ENCODE measurements around the gene SLC9A4. TPM values are rescaled to one million over a fixed set of nuclear protein-coding genes. Genes with fewer than 3 reads are reported as not detected.
A peak's percentile ranks its signal among the peaks of the same experiment; 100 is the strongest.

The SLC9A4 gene
- total RNA-seq, 2 donors from 2014 or later, result not detected

DNA sequence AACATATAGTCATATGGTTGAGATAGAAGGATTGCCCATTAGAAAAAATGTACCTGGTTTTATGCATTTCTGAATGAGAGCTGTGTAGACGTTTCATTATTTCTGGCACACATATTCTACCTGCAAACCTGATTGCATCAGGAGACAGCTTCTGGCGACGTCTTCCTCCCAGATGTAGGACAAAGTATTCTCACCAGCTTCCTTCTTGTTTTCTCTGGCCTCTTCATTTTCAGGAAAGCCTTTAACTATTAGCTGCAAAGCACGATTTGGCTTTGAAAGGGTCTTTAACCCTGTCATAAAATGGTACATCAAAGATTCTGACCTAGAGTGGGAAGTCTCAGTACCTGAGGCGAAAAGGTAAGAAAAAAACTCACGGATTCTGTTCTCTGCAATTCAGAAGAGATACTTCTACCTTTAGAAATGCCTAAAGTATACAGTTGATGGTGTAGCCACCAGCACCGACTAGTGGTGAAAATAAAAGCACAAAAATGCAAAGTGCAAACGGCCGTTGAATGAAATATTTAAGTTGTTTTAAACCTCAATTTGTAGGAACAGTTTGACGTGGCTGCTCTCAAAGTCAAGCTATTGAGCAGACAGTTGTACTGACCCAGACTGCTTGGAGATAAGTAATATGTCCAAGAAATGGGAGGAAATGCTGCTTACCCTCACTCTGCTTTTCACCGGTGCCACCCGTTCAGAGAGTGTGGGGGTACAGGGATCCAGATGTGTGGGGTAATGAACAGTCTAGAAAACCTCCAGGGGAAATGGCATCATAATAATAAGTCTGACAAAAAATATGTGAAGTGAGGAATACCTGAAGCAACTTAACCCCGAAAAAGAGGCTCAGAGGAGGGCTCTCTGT, 29.8 kb upstream of the SLC9A4 start:
- Histone ChIP-seq H3K27me3 (no peaks in the 10 kb centered on the region), H3K36me3 (no peaks in the 10 kb centered on the region), H3K4me1 (no peaks in the 10 kb centered on the region), H3K9me3 (no peaks in the 10 kb centered on the region), H3K4me3 (no peak overlapping the region), H3K27ac (no peak overlapping the region)
- TF ChIP-seq, protein P1, sequence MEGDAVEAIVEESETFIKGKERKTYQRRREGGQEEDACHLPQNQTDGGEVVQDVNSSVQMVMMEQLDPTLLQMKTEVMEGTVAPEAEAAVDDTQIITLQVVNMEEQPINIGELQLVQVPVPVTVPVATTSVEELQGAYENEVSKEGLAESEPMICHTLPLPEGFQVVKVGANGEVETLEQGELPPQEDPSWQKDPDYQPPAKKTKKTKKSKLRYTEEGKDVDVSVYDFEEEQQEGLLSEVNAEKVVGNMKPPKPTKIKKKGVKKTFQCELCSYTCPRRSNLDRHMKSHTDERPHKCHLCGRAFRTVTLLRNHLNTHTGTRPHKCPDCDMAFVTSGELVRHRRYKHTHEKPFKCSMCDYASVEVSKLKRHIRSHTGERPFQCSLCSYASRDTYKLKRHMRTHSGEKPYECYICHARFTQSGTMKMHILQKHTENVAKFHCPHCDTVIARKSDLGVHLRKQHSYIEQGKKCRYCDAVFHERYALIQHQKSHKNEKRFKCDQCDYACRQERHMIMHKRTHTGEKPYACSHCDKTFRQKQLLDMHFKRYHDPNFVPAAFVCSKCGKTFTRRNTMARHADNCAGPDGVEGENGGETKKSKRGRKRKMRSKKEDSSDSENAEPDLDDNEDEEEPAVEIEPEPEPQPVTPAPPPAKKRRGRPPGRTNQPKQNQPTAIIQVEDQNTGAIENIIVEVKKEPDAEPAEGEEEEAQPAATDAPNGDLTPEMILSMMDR (IDR thresholded peaks at IDR 0.05), result peak; percentile 23 to 75
- DNase-seq (ENCODE audit: low spot score), result no peak

DNA sequence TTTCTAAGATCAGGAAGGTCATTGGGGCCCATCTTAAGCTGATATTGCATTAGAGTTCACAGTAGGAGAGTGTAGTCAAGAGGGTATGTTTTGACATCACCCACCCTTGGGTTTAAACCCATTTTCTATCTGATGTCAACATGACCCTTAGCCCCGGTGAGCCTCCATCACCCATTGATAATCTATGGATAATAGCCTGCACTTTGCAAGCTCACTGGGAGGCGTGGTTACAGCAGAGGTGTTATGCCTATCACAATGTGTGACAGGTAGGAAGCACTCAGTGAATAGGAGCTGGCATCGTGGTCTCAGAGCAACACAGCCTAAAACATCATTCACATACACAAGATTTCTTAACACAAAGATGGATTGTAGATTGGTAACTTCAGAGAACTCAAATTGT, 28.8 kb upstream of the SLC9A4 start:
- H3K27me3 ChIP-seq, result no peaks in the 10 kb centered on the region
- TF ChIP-seq, protein P1 (IDR thresholded peaks at IDR 0.05), result no peak
- no peak overlapping the region for H3K27ac ChIP-seq
- DNase-seq (ENCODE audit: low spot score), result no peak
- H3K4me1 ChIP-seq, result no peaks in the 10 kb centered on the region
- no peaks in the 10 kb centered on the region for H3K9me3 ChIP-seq
- H3K4me3 ChIP-seq, result no peak overlapping the region
- H3K36me3 ChIP-seq, result no peaks in the 10 kb centered on the region

DNA sequence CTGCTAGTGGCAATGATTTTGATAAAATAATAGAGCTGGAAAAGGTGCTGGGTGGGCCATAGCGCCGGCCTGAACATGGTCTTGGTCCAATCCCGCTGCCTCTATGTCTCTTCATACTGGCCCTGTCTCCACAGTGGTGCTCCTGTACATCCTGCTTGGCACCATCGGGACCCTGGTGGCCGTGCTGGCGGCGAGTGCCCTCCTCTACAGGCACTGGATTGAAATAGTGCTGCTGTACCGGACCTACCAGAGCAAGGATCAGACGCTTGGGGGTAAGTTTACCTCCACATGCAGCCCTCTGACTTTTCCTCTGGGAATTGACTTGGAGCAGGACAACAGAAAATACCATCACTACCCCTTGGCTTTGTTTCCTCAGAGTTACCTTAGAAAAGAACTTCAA, 26.1 kb upstream of the SLC9A4 start:
- Histone ChIP-seq H3K36me3 (no peaks in the 10 kb centered on the region), H3K27me3 (no peaks in the 10 kb centered on the region), H3K4me3 (no peak overlapping the region), H3K4me1 (no peaks in the 10 kb centered on the region), H3K9me3 (no peaks in the 10 kb centered on the region), H3K27ac (no peak overlapping the region)
- TF ChIP-seq, protein P1 (IDR thresholded peaks at IDR 0.05), result no peak
- DNase-seq (ENCODE audit: low spot score), result no peak

DNA sequence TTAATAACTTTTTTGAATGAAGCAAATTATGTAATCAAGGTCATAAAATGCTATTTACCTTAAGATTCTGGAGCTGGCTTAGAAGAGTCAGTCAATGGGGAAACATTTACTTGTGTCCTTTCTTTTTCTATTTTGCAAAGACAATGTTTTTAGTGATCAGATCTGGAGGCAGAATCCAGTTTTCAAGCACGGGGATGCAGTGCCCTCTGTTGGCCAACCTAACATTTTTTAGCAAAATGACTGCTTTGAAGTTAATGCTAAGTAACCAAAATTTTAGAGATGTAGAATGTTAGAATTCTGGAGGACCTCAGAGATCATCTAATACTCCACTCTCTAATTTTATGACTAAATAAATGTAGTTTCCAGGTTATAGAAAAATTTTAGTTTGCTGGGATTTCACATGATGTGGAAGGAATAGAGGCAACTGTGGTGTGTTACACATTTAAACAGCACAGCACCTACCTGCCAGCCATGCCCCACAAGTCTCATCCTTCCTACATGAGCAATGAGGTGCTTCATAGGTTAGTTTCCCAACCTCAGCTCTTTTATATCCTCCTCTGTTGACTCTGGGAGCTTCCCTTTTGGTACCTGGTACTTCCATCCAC, 23.6 kb upstream of the SLC9A4 start:
- Histone ChIP-seq H3K27me3 (no peaks in the 10 kb centered on the region), H3K9me3 (no peaks in the 10 kb centered on the region), H3K4me3 (no peak overlapping the region), H3K36me3 (no peaks in the 10 kb centered on the region), H3K27ac (no peak overlapping the region), H3K4me1 (no peaks in the 10 kb centered on the region)
- DNase-seq (ENCODE audit: low spot score), result no peak
- TF ChIP-seq, protein P1 (IDR thresholded peaks at IDR 0.05), result peak; percentile 11 to 67

DNA sequence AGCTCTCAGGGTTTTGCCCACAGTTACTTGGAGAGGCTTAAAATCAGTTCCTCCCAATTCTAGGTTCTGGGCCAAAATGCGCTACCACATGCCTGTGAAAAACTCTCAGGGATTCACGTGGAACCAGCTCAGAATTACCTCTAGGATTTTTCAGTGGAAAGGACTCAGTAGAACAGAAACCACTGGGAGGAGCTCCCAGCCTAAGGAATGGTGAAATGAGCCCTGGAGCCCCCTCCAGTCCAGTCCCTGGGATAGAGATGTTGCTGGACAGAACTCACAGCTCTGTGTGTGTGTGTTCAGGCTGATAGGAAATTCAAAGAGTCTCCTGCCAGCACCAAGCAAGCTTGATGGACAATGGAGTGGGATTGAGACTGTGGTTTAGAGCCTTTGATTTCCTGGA, 21.1 kb upstream of the SLC9A4 start:
- no peaks in the 10 kb centered on the region for H3K27me3 ChIP-seq
- DNase-seq (ENCODE audit: low spot score), result no peak
- H3K4me1 ChIP-seq, result no peaks in the 10 kb centered on the region
- no peak overlapping the region for H3K27ac ChIP-seq
- H3K36me3 ChIP-seq, result no peaks in the 10 kb centered on the region
- TF ChIP-seq, protein P1 (IDR thresholded peaks at IDR 0.05), result no peak
- H3K4me3 ChIP-seq, result no peak overlapping the region
- H3K9me3 ChIP-seq, result peaks cover 0 to 7% of the 10 kb centered on the region in 2 donors
